ENCODE results near the gene EPHB6. TPM values are rescaled to one million over a fixed set of nuclear protein-coding genes. Genes with fewer than 3 reads are reported as not detected.

Gene EPHB6
- total RNA-seq, 1 experiment from 2014 or later: 39.2 TPM

GRCh38 chr7:142906643-142907042 lies 51.8 kb downstream of the EPHB6 start:
- Histone ChIP-seq H3F3A (ENCODE audit: insufficient read depth, low read depth) (peaks cover 14% of the 10 kb centered on the region; the same call in 1 of the 2 replicates), H3K4me2 (no peak overlapping the region), H3K36me3 (ENCODE audit: low read depth) (no peaks in the 10 kb centered on the region), H4K20me1 (ENCODE audit: insufficient read depth) (no peaks in the 10 kb centered on the region), H3K9me3 (ENCODE audit: insufficient read depth, low read depth) (peaks cover 30% of the 10 kb centered on the region), H3K9me2 (ENCODE audit: insufficient read depth) (no peaks in the 10 kb centered on the region), H3K4me1 (replicated peaks; ENCODE audit: insufficient read depth) (peaks cover 17% of the 10 kb centered on the region), H3K4me3 (no peak overlapping the region), H2AFZ (no peak overlapping the region), H3K79me2 (ENCODE audit: low read depth) (no peaks in the 10 kb centered on the region), H3K27me3 (ENCODE audit: insufficient read depth, low read depth) (no peaks in the 10 kb centered on the region), H3K27ac (no peak overlapping the region)
- TF ChIP-seq, protein P1, sequence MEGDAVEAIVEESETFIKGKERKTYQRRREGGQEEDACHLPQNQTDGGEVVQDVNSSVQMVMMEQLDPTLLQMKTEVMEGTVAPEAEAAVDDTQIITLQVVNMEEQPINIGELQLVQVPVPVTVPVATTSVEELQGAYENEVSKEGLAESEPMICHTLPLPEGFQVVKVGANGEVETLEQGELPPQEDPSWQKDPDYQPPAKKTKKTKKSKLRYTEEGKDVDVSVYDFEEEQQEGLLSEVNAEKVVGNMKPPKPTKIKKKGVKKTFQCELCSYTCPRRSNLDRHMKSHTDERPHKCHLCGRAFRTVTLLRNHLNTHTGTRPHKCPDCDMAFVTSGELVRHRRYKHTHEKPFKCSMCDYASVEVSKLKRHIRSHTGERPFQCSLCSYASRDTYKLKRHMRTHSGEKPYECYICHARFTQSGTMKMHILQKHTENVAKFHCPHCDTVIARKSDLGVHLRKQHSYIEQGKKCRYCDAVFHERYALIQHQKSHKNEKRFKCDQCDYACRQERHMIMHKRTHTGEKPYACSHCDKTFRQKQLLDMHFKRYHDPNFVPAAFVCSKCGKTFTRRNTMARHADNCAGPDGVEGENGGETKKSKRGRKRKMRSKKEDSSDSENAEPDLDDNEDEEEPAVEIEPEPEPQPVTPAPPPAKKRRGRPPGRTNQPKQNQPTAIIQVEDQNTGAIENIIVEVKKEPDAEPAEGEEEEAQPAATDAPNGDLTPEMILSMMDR (conservative IDR thresholded peaks at IDR 0.05): no peak
- TF ChIP-seq EZH2 (IDR thresholded peaks at IDR 0.05; ENCODE audit: low read depth): no peak
- POLR2A ChIA-PET (ENCODE audit: unreplicated experiment): no interaction called here
- no TSS peak for BruUV-seq (replicated peaks)
- no peak for DNase-seq
- intact Hi-C loops (cut with micrococcal nuclease; ENCODE audit: unreplicated experiment): no loop called here
- CTCF ChIA-PET: no interaction called here

DNA sequence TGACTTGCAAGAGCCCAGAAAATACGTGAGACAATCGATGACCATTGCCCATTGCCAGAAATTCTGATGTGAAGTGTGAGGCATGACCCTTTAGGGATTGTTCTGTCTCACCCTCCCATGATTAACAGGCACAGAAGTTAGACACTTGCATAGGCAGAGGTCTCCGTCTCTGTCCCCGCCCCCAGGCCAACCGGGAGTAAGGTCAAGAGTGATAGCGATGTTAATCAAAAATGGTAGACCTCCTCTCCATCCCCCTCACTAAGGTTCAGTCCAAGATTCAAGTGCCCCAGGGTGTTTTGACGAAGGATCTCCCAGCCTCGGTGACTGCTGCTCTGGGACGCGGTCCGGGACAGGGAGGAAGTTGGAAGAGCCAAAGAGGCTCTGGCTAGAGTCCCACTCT lies 53.4 kb downstream of the EPHB6 start:
- DNase-seq: no peak
- no peak for TF ChIP-seq EZH2 (IDR thresholded peaks at IDR 0.05; ENCODE audit: low read depth)
- TF ChIP-seq, protein P1 (conservative IDR thresholded peaks at IDR 0.05): no peak
- Histone ChIP-seq H2AFZ (no peak overlapping the region), H3K9me2 (ENCODE audit: insufficient read depth) (no peaks in the 10 kb centered on the region), H3F3A (ENCODE audit: insufficient read depth, low read depth) (peaks cover 14% of the 10 kb centered on the region; the same call in 1 of the 2 replicates), H3K79me2 (ENCODE audit: low read depth) (no peaks in the 10 kb centered on the region), H3K4me2 (no peak overlapping the region), H3K4me3 (no peak overlapping the region), H3K9me3 (ENCODE audit: insufficient read depth, low read depth) (peaks cover 30% of the 10 kb centered on the region), H3K36me3 (ENCODE audit: low read depth) (no peaks in the 10 kb centered on the region), H3K27me3 (ENCODE audit: insufficient read depth, low read depth) (no peaks in the 10 kb centered on the region), H3K4me1 (replicated peaks; ENCODE audit: insufficient read depth) (peaks cover 25% of the 10 kb centered on the region), H4K20me1 (ENCODE audit: insufficient read depth) (no peaks in the 10 kb centered on the region), H3K27ac (no peak overlapping the region)
- intact Hi-C loops (cut with micrococcal nuclease; ENCODE audit: unreplicated experiment): no loop called here
- ChIA-PET POLR2A (ENCODE audit: unreplicated experiment) (no interaction called here), CTCF (no interaction called here)
- BruUV-seq (replicated peaks): no TSS peak

GRCh38 chr7:142908921-142909890 lies 54.3 kb downstream of the EPHB6 start:
- intact Hi-C loops (cut with micrococcal nuclease; ENCODE audit: unreplicated experiment): no loop called here
- H3K4me3 ChIP-seq: no peak overlapping the region
- BruUV-seq (replicated peaks): no TSS peak
- ChIA-PET CTCF (interaction anchor here (0.5 to 1.7 kb wide), 8 partner anchors 10 to 93 kb away, joined by 3 to 7 read pairs (median 4); no protein-coding TSS in a partner anchor), POLR2A (ENCODE audit: unreplicated experiment) (no interaction called here)
- H3K4me2 ChIP-seq: peak overlapping the region; percentile 21
- H3K36me3 ChIP-seq (ENCODE audit: low read depth): no peaks in the 10 kb centered on the region
- DNase-seq: no peak
- H3K9me3 ChIP-seq (ENCODE audit: insufficient read depth, low read depth): peaks cover 26% of the 10 kb centered on the region
- no peaks in the 10 kb centered on the region for H4K20me1 ChIP-seq (ENCODE audit: insufficient read depth)
- no peaks in the 10 kb centered on the region for H3K79me2 ChIP-seq (ENCODE audit: low read depth)
- TF ChIP-seq EZH2 (IDR thresholded peaks at IDR 0.05; ENCODE audit: low read depth): no peak
- TF ChIP-seq, protein P1 (conservative IDR thresholded peaks at IDR 0.05): peak; percentile 53; the same call in 1 of the 2 replicates
- peaks cover 14% of the 10 kb centered on the region; the same call in 1 of the 2 replicates for H3F3A ChIP-seq (ENCODE audit: insufficient read depth, low read depth)
- H3K27me3 ChIP-seq (ENCODE audit: insufficient read depth, low read depth): no peaks in the 10 kb centered on the region
- H3K4me1 ChIP-seq (replicated peaks; ENCODE audit: insufficient read depth): peaks cover 34% of the 10 kb centered on the region
- no peak overlapping the region for H2AFZ ChIP-seq
- H3K9me2 ChIP-seq (ENCODE audit: insufficient read depth): no peaks in the 10 kb centered on the region
- peak overlapping the region; percentile 55 for H3K27ac ChIP-seq

Data from PC-9 (cell line).